ENCODE measurements around the gene IRX4.
"Not testable (repeated sequence)": the region's sequence is repeated elsewhere in the genome, so short reads cannot be mapped to it uniquely, and the experiment has no call there.

IRX4 gene

DNA sequence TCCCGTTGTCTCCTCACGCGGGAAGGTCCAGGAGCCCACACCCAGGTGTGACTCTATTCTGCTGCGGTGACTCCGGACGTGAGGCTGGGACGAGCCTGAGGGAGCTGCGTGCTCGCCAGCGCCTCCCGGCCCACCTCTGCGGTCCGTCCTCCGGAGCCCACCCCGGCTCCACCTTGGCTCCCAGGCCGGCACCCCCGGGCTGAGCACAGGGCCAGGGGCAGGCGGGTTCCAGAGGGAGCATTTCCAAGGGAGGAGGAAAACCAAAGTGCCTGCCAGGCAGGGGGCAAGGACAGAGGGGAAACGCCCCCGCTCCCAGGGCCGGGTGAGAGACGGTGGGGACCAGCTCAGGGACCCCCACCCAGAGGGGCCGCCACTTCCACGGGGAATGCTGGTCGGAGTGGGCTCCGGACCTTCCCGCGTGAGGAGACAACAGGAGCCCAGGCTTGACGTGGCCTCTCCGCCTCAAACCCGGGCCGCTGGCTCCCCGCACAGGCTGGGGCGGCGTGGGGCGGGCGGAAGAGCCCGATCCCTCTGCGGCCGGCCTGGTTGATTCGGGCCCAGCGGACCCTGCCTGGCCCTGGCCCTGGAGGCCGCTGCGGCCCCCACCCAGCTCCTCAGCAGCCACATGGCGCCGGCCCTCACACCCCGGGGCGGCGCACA, 26.0 kb downstream of the IRX4 start:
- no peak for DNase-seq

DNA sequence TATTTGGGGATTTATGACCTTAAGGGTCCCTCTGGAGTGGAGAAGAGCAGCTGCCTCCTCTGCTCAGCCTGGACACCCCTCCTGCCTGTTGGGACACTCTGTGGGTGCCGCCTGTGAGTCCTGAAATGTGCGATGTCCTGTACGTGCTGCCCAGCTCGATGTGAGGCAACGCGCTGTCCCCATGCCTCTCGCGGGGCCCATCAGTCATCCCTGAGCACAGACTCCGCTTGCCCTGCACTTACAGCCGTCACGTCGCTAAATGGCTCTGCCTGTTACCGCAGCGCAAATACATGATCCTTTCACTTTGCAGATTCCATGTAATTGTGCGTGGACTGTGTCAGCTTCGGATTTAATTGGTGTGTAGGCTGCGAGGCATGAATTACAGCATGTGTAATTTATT, 27.1 kb downstream of the IRX4 start:
- DNase-seq, result no peak

DNA sequence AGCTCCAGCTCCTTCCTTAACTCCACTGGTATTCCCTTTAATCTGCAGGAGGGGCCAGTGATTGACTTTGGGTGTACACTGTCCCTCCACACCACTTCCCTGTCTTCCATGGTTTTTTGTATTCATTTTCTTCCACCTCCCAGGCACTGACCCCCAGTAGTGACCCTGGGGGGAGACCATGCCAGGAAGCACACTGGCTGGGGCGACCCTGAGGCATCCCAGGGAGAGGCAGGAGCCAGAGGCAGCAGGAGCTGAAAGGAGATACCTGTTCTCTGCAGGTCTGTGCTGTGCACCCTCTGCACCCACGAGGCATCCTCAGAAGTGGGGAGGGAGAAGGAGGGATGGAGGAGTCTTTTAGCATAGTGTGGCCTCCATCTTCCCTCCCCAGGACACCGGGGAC, 27.6 kb downstream of the IRX4 start:
- DNase-seq, result no peak

DNA sequence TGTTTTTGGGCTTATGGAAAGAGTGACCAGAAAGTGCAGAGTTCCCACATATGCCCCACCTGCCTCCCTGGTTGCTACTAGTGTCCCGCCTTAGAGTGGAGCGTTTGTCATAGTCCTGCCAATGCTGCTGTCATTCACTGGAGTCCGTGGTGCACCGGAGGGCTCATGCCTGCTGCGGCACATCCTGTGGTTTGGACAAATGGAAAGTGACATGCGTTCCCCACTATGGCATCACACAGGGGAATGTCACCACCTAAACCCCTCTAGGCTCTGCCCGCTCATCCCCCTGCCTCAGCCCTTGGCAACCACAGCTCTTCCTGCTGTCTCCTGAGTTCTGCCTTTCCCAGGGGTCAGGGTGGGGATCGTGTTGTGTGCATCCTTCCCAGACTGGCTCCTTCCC, 29.2 kb downstream of the IRX4 start:
- no peak for DNase-seq

GRCh38 chr5:1852324-1852947, 30.3 kb downstream of the IRX4 start:
- DNase-seq, result no peak

DNA sequence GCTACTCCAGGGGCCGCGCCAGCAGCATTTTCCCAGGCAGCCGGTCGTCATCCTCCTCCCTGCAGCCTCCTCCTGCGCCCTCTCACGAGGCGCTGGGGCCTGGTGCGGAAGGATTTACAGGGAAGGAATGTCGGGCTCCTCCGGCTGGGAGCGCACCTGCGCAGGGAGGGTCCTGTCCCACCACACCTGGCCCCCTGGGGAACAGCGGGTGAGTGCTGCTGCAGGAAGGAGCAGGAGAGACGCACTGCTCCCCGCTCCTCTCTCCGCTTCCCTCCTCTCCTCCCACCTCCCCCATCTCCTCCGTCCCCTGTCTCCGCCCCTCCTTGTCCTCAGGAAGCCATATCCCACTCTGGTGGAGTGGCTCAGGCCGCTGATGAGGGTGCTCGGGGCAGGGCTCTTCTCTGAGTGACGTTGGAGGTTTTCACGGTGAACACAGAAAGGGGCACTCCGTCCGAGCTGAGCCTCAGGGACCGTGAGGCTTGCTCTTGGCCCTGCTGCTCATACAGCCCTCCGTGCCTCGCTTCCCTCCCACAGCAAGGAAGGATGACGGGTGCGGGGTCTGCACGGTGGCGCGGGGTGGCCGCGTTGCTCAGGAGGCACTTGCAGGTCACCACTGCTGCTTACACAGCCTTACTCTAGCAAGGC, 31.3 kb downstream of the IRX4 start:
- DNase-seq, result no peak

- DNase-seq, result no peak
Measured at GRCh38 chr5:1850324-1851154, 32.2 kb downstream of the IRX4 start.

DNA sequence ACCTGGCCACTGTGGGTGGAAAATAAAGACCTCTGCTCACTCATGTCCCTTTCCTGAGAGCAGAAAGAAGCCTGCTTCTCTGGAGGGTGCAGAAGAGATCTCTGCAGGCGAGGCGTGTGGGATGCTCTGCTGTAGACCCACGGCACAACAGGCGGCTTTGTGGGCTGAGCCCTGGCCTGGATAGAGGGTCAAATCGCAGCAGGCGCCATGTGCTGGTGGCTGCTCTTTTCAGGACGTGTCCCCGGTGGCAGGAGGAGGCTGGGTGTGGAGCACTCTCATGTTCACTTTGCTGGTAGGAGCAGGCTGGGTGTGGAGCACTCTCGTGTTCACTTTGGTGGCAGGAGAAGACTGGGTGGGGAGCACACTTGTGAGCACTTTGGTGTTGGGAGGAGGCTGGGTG, 35.1 kb downstream of the IRX4 start:
- DNase-seq, result no peak

DNA sequence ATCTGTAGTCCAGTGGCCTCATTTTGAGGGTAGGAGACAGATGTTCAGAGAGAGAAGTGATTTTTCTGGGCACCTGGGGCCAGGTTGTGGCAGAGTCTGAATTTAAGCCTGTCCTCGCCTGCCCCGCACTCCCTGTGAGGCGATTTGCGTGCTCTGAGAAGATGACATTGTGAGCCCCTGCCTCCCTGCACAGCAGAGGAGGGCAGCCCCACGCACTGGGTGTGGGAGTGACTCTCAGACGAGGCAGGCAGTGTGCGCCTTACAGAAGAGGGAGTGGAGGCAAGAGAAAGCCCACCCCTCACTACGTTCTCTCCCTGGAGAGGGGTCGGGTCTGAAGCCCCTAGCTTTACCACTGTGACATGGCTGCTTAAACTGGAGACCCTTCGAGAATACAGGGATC, 35.7 kb downstream of the IRX4 start:
- no peak for DNase-seq

DNA sequence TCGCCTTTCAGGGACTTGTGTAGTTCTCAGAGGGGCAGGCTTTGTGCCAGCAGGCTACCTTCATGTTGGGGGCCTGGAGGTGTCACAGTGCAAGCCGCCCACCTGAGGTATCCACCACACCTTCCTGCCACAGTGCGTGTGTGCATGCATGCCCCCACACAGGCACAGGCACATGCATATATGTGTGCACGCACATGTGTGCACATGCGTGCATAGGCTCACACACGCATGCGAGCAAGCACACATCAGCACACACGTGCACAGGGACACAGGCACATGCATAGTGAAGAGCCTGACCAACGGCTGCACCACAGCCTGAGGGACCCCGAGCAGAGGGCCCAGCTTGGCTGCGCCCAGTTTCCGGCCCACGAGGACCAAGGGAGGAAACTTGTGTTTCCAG, 36.1 kb downstream of the IRX4 start:
- DNase-seq, result no peak

GRCh38 chr5:1845696-1846095, 37.0 kb downstream of the IRX4 start:
- no peak for DNase-seq

- DNase-seq, result no peak
Measured at GRCh38 chr5:1844708-1845436, 37.9 kb downstream of the IRX4 start.

DNA sequence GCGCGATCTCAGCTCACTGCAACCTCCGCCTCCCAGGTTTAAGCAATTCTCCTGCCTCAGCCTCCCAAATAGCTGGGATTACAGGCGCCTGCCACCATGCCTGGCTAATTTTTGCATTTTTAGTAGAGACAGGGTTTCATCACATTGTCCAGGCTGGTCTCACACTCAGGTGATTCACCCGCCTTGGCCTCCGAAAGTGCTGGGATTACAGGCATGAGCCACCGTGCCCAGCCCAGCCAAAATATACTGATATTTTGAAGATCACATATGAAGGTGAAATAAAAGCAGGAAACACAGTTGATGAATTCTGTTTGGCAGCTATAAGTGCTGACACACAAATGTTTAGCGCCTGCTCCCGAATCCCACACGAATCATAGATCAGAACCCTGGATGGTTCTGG, 39.0 kb downstream of the IRX4 start:
- not testable (repeated sequence) for DNase-seq

- no peak for DNase-seq
Measured at GRCh38 chr5:1842004-1842819, 40.5 kb downstream of the IRX4 start.

GRCh38 chr5:1840741-1841521, 41.8 kb downstream of the IRX4 start:
- no peak for DNase-seq

DNA sequence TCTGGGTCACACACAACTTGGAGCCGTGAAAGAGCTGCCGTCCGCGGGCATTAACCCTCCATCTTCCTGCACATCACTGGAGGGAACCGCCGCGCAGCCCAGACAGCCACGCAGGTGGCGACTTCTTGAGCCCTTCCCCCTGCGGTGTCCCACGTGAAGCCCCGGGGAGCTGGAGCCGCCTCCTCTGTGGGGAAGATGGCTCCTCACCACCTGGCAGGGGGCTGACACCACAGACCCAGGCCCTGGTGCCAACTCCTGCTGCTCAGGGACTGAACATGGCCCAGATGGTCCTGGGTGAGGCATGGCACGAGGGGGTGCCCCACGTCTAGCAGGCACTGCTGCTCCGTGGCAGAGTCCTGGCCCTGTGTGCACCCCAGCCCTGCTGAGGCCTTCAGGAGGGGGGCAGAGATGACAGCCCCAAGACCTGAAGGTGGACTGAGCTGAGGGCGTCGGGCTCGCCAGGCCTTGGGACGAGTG, 42.6 kb downstream of the IRX4 start:
- no peak for DNase-seq

GRCh38 chr5:1838013-1838412, 44.7 kb downstream of the IRX4 start:
- DNase-seq, result no peak

DNA sequence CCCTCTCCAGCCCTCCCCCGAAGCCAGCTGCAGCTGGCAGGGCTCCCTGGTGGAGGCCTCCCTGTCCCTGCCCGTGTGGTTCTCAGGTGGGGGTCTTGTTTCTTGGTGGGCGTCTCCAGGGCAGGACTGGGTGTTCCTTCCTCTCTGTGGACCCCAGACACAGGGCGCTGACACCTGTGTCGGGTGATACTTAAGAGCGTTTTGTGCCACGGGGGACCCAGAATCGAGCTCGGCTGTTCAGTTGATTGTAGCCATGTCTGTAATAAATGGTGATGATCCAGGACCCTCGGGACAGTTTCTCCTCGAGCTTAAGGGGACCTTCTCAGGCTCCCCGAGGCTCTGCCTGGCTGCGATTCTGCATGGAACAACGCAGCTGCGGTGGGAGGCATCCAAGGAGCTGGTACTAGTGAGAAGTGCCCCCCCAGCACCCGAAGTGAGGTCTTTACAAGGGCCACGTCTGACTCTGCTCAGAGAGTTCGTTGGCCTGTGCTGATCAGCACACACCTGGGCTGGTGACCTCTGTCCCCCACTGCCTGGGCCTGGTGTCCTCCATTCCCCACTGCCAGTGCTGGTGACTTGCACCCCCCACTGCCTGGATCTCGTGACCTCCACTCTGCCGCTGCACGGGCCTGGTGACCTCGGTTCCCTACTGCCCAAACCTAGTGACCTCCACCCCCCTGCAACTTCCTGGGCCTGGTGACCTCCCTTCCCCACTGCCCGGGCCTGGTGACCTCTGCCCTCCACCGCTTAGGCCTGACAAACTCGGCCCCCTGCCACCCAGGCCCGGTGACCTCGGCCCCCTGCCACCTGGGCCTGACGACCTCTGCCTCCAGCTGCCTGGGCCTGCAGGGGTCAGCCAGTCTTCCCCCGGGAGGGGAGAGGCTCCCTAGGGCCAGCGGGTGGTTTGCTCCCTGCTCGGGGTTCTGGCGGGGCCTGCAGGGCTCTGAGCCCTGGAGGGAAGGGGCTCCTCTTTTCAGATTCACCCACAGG, 45.5 kb downstream of the IRX4 start:
- DNase-seq, result no peak

DNA sequence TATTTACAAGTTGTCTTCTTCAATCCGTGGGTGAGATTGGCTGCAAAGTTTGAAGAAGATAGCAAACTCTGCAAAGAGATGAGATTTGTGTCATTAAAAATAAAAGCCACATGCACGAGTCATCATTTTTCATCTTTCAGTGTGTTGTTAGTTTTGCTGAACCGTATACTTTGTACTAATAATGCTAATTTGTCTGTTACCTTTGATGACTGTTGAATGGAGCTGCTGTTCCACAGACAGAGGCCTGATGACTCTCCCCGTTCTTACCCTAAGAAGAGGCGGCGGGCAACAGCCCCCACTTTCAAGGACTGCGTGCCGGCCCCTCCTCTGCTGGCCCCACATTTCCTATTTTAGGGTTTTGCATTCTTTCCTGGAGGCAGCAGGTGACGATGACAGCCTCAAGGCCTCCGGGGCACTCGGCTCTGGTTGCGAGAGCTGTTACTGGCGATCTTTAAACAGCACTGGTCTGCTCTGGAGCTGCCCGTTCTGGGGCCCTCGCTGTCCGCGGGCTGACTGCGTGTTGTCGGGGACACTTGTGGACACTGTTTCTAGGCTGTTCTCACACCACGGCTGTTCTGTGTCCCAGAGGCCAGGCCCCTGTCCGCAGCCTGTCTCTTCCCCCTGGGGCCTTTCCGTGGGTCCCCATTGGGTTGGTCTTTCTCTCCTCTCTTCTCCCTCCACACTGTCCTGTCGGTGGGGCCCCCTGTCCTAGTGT, 46.4 kb downstream of the IRX4 start:
- DNase-seq, result no peak

Measured in activated CD4-positive, alpha-beta T cell treated with anti-CD3 and anti-CD28 coated beads, Interleukin-10, Interleukin-2, amounts not matched to agents 100 ng/mL and 50 ng/mL, durations not matched to agents 16 hours and 8 hours (primary cell).